ENCODE results near the gene ROR1. TPM values are rescaled to one million over a fixed set of nuclear protein-coding genes. Genes with fewer than 3 reads are reported as not detected.

The ROR1 gene
- total RNA-seq, 5 donors from 2014 or later (not counting 1 experiment from before 2014, with no cell fraction given) = 0.15 to 2.0 (median 0.33) TPM; not detected in 1

- Mint-ChIP-seq H3K9me3 (no peaks in the 10 kb centered on the region), H3K27me3 (peaks cover 0 to 3% of the 10 kb centered on the region in 2 donors), H3K4me1 (no peaks in the 10 kb centered on the region), H3K4me3 (no peak overlapping the region), H3K36me3 (no peaks in the 10 kb centered on the region), H3K27ac (no peak overlapping the region)
- no peak overlapping the region for H3K4me3 ChIP-seq (ENCODE audit: control insufficient read depth in 1 of 2, extremely low read depth in 1 of 2, low read length in 1 of 2)
- no peaks in the 10 kb centered on the region for H3K9me3 ChIP-seq
- DNase-seq (no peak), ATAC-seq (replicated peaks in 1 of 4) (no peak)
- no peaks in the 10 kb centered on the region for H3K27me3 ChIP-seq (replicated peaks in 1 of 2; ENCODE audit: control insufficient read depth in 2 of 2, extremely low read depth in 1 of 2, insufficient read depth in 2 of 2, low read length in 1 of 2)
- H3K36me3 ChIP-seq (ENCODE audit: control insufficient read depth in 2 of 2, extremely low read depth in 1 of 2, insufficient read depth in 1 of 2, low read length in 1 of 2) = no peaks in the 10 kb centered on the region
- ChIA-PET CTCF (no interaction called here), POLR2A (no interaction called here)
- H3K4me1 ChIP-seq (ENCODE audit: control insufficient read depth in 1 of 2, extremely low read depth in 1 of 2, insufficient read depth in 2 of 2, low read length in 2 of 2) = no peaks in the 10 kb centered on the region
- WGBS (ENCODE audit: insufficient coverage) = no CpG with 5 or more reads among the region's 2 CpGs
- no peak overlapping the region for H3K27ac ChIP-seq (ENCODE audit: low read length)
Measured at GRCh38 chr1:63931468-63931867, 157.7 kb downstream of the ROR1 start.

- no CpG with 5 or more reads among the region's 1 CpG for WGBS (ENCODE audit: insufficient coverage)
- CTCF ChIA-PET = interaction anchor here (0.6 to 0.7 kb wide), 2 partner anchors 203 to 742 kb away, joined by 3 to 5 read pairs; no protein-coding TSS in a partner anchor
- POLR2A ChIA-PET = no interaction called here
Measured at GRCh38 chr1:63934697-63935096, 160.9 kb downstream of the ROR1 start.

GRCh38 chr1:63935143-63935542 is 161.3 kb downstream of the ROR1 start:
- Mint-ChIP-seq H3K9me3 (no peaks in the 10 kb centered on the region), H3K4me1 (no peaks in the 10 kb centered on the region), H3K27ac (no peak overlapping the region), H3K36me3 (no peaks in the 10 kb centered on the region), H3K27me3 (peaks cover 0 to 3% of the 10 kb centered on the region in 2 donors), H3K4me3 (no peak overlapping the region)
- Histone ChIP-seq H3K4me1 (ENCODE audit: control insufficient read depth in 1 of 2, extremely low read depth in 1 of 2, insufficient read depth in 2 of 2, low read length in 2 of 2) (no peaks in the 10 kb centered on the region), H3K9me3 (no peaks in the 10 kb centered on the region), H3K36me3 (ENCODE audit: control insufficient read depth in 2 of 2, extremely low read depth in 1 of 2, insufficient read depth in 1 of 2, low read length in 1 of 2) (no peaks in the 10 kb centered on the region), H3K4me3 (ENCODE audit: control insufficient read depth in 1 of 2, extremely low read depth in 1 of 2, low read length in 1 of 2) (no peak overlapping the region), H3K27me3 (replicated peaks in 1 of 2; ENCODE audit: control insufficient read depth in 2 of 2, extremely low read depth in 1 of 2, insufficient read depth in 2 of 2, low read length in 1 of 2) (no peaks in the 10 kb centered on the region), H3K27ac (ENCODE audit: low read length) (no peak overlapping the region)
- no CpG with 5 or more reads among the region's 1 CpG for WGBS (ENCODE audit: insufficient coverage)
- ATAC-seq (replicated peaks in 1 of 4) (no peak), DNase-seq (no peak)
- CTCF ChIA-PET = interaction anchor here (0.6 to 0.7 kb wide), 2 partner anchors 202 to 741 kb away, joined by 3 to 5 read pairs; no protein-coding TSS in a partner anchor
- POLR2A ChIA-PET = no interaction called here

More at GRCh38 chr1:63934697-63935096, 160.9 kb downstream of the ROR1 start:
- H3K9me3 ChIP-seq = no peaks in the 10 kb centered on the region
- DNase-seq = no peak
- H3K27me3 Mint-ChIP-seq = peaks cover 0 to 3% of the 10 kb centered on the region in 2 donors
- no peaks in the 10 kb centered on the region for H3K36me3 ChIP-seq (ENCODE audit: control insufficient read depth in 2 of 2, extremely low read depth in 1 of 2, insufficient read depth in 1 of 2, low read length in 1 of 2)
- H3K36me3 Mint-ChIP-seq = no peaks in the 10 kb centered on the region
- no peak overlapping the region for H3K27ac Mint-ChIP-seq
- H3K9me3 Mint-ChIP-seq = no peaks in the 10 kb centered on the region
- H3K4me3 Mint-ChIP-seq = no peak overlapping the region
- H3K27me3 ChIP-seq (replicated peaks in 1 of 2; ENCODE audit: control insufficient read depth in 2 of 2, extremely low read depth in 1 of 2, insufficient read depth in 2 of 2, low read length in 1 of 2) = no peaks in the 10 kb centered on the region
- no peak for ATAC-seq (replicated peaks in 1 of 4)
- H3K27ac ChIP-seq (ENCODE audit: low read length) = no peak overlapping the region
- H3K4me3 ChIP-seq (ENCODE audit: control insufficient read depth in 1 of 2, extremely low read depth in 1 of 2, low read length in 1 of 2) = no peak overlapping the region
- H3K4me1 Mint-ChIP-seq = no peaks in the 10 kb centered on the region
- no peaks in the 10 kb centered on the region for H3K4me1 ChIP-seq (ENCODE audit: control insufficient read depth in 1 of 2, extremely low read depth in 1 of 2, insufficient read depth in 2 of 2, low read length in 2 of 2)

GRCh38 chr1:63935553-63935952 is 161.7 kb downstream of the ROR1 start:
- CTCF ChIA-PET = interaction anchor here in 1 of 2 donors (0.6 to 0.7 kb wide), 2 partner anchors 173 to 741 kb away, joined by 3 to 5 read pairs; no protein-coding TSS in a partner anchor
- WGBS (ENCODE audit: insufficient coverage) = no CpG with 5 or more reads among the region's 1 CpG

GRCh38 chr1:63936276-63936675 is 162.5 kb downstream of the ROR1 start:
- CTCF ChIA-PET = interaction anchor here in 1 of 2 donors (0.6 kb wide), 1 partner anchor 173 kb away, joined by 3 read pairs; no protein-coding TSS in a partner anchor
- no peak overlapping the region for H3K27ac Mint-ChIP-seq
- WGBS (ENCODE audit: insufficient coverage) = no CpG with 5 or more reads among the region's 1 CpG
- H3K27me3 Mint-ChIP-seq = no peaks in the 10 kb centered on the region
- H3K9me3 Mint-ChIP-seq = no peaks in the 10 kb centered on the region
- Histone ChIP-seq H3K9me3 (no peaks in the 10 kb centered on the region), H3K27me3 (replicated peaks in 1 of 2; ENCODE audit: control insufficient read depth in 2 of 2, extremely low read depth in 1 of 2, insufficient read depth in 2 of 2, low read length in 1 of 2) (no peaks in the 10 kb centered on the region), H3K27ac (ENCODE audit: low read length) (no peak overlapping the region), H3K4me3 (ENCODE audit: control insufficient read depth in 1 of 2, extremely low read depth in 1 of 2, low read length in 1 of 2) (no peak overlapping the region), H3K4me1 (ENCODE audit: control insufficient read depth in 1 of 2, extremely low read depth in 1 of 2, insufficient read depth in 2 of 2, low read length in 2 of 2) (no peaks in the 10 kb centered on the region), H3K36me3 (ENCODE audit: control insufficient read depth in 2 of 2, extremely low read depth in 1 of 2, insufficient read depth in 1 of 2, low read length in 1 of 2) (no peaks in the 10 kb centered on the region)
- no peak overlapping the region for H3K4me3 Mint-ChIP-seq
- POLR2A ChIA-PET = no interaction called here
- DNase-seq (no peak), ATAC-seq (replicated peaks in 1 of 4) (no peak)
- no peaks in the 10 kb centered on the region for H3K4me1 Mint-ChIP-seq
- no peaks in the 10 kb centered on the region for H3K36me3 Mint-ChIP-seq

More at GRCh38 chr1:63935553-63935952, 161.7 kb downstream of the ROR1 start:
- no peaks in the 10 kb centered on the region for H3K4me1 ChIP-seq (ENCODE audit: control insufficient read depth in 1 of 2, extremely low read depth in 1 of 2, insufficient read depth in 2 of 2, low read length in 2 of 2)
- Mint-ChIP-seq H3K27ac (no peak overlapping the region), H3K4me3 (no peak overlapping the region), H3K9me3 (no peaks in the 10 kb centered on the region), H3K36me3 (no peaks in the 10 kb centered on the region), H3K4me1 (no peaks in the 10 kb centered on the region), H3K27me3 (peaks cover 0 to 3% of the 10 kb centered on the region in 2 donors)
- DNase-seq (no peak), ATAC-seq (replicated peaks in 1 of 4) (no peak)
- H3K27ac ChIP-seq (ENCODE audit: low read length) = no peak overlapping the region
- H3K4me3 ChIP-seq (ENCODE audit: control insufficient read depth in 1 of 2, extremely low read depth in 1 of 2, low read length in 1 of 2) = no peak overlapping the region
- H3K27me3 ChIP-seq (replicated peaks in 1 of 2; ENCODE audit: control insufficient read depth in 2 of 2, extremely low read depth in 1 of 2, insufficient read depth in 2 of 2, low read length in 1 of 2) = no peaks in the 10 kb centered on the region
- H3K36me3 ChIP-seq (ENCODE audit: control insufficient read depth in 2 of 2, extremely low read depth in 1 of 2, insufficient read depth in 1 of 2, low read length in 1 of 2) = no peaks in the 10 kb centered on the region
- no peaks in the 10 kb centered on the region for H3K9me3 ChIP-seq
- POLR2A ChIA-PET = no interaction called here

- Histone ChIP-seq H3K4me1 (ENCODE audit: control insufficient read depth in 1 of 2, extremely low read depth in 1 of 2, insufficient read depth in 2 of 2, low read length in 2 of 2) (no peaks in the 10 kb centered on the region), H3K36me3 (ENCODE audit: control insufficient read depth in 2 of 2, extremely low read depth in 1 of 2, insufficient read depth in 1 of 2, low read length in 1 of 2) (no peaks in the 10 kb centered on the region), H3K4me3 (ENCODE audit: control insufficient read depth in 1 of 2, extremely low read depth in 1 of 2, low read length in 1 of 2) (no peak overlapping the region), H3K9me3 (no peaks in the 10 kb centered on the region), H3K27me3 (replicated peaks in 1 of 2; ENCODE audit: control insufficient read depth in 2 of 2, extremely low read depth in 1 of 2, insufficient read depth in 2 of 2, low read length in 1 of 2) (no peaks in the 10 kb centered on the region), H3K27ac (ENCODE audit: low read length) (no peak overlapping the region)
- H3K36me3 Mint-ChIP-seq = no peaks in the 10 kb centered on the region
- H3K9me3 Mint-ChIP-seq = no peaks in the 10 kb centered on the region
- no peaks in the 10 kb centered on the region for H3K4me1 Mint-ChIP-seq
- POLR2A ChIA-PET = no interaction called here
- CTCF ChIA-PET = interaction anchor here in 1 of 2 donors (0.7 kb wide), 1 partner anchor 824 kb away, joined by 3 read pairs; no protein-coding TSS in a partner anchor
- ATAC-seq (replicated peaks in 1 of 4) (no peak), DNase-seq (no peak)
- WGBS (ENCODE audit: insufficient coverage) = no CpG with 5 or more reads among the region's 2 CpGs
- no peak overlapping the region for H3K4me3 Mint-ChIP-seq
- H3K27me3 Mint-ChIP-seq = no peaks in the 10 kb centered on the region
- no peak overlapping the region for H3K27ac Mint-ChIP-seq
Measured at GRCh38 chr1:63936801-63937200, 163.0 kb downstream of the ROR1 start.
